ENCODE measurements around the gene KRT82.
"Not testable (repeated sequence)": the region's sequence is repeated elsewhere in the genome, so short reads cannot be mapped to it uniquely, and the experiment has no call there.

Gene KRT82

GRCh38 chr12:52358575-52359350 lies 47.4 kb downstream of the KRT82 start:
- no peak for DNase-seq

GRCh38 chr12:52356762-52357580 lies 49.2 kb downstream of the KRT82 start:
- DNase-seq = no peak

GRCh38 chr12:52356031-52356761 lies 49.9 kb downstream of the KRT82 start:
- no peak for DNase-seq

- DNase-seq = no peak
Measured at GRCh38 chr12:52355176-52355575, 51.0 kb downstream of the KRT82 start.

GRCh38 chr12:52354200-52354599 lies 51.9 kb downstream of the KRT82 start:
- DNase-seq = no peak

GRCh38 chr12:52353766-52354165 lies 52.4 kb downstream of the KRT82 start:
- no peak for DNase-seq

- DNase-seq = no peak
Measured at GRCh38 chr12:52352951-52353350, 53.2 kb downstream of the KRT82 start.

- DNase-seq = no peak
Measured at GRCh38 chr12:52351196-52352059, 54.7 kb downstream of the KRT82 start.

GRCh38 chr12:52350786-52351185 lies 55.3 kb downstream of the KRT82 start:
- no peak for DNase-seq

- DNase-seq = no peak
Measured at GRCh38 chr12:52350021-52350620, 56.0 kb downstream of the KRT82 start.

GRCh38 chr12:52349196-52349595 lies 56.9 kb downstream of the KRT82 start:
- DNase-seq = no peak

GRCh38 chr12:52347551-52348510 lies 58.3 kb downstream of the KRT82 start:
- DNase-seq = no peak

- DNase-seq = no peak
Measured at GRCh38 chr12:52347016-52347415, 59.1 kb downstream of the KRT82 start.

GRCh38 chr12:52346593-52346992 lies 59.5 kb downstream of the KRT82 start:
- DNase-seq = no peak

GRCh38 chr12:52345041-52345440 lies 61.1 kb downstream of the KRT82 start:
- not testable (repeated sequence) for DNase-seq

GRCh38 chr12:52344111-52344510 lies 62.0 kb downstream of the KRT82 start:
- no peak for DNase-seq
